Esophagus muscularis mucosa (tissue), 4 donors: ENCODE results near the gene CPEB3. TPM values are rescaled to one million over a fixed set of nuclear protein-coding genes. Genes with fewer than 3 reads are reported as not detected.

Source experiments
- DNase-seq: peaks from one replicate; pipeline ENCODE4 v3.0.0-alpha.2; 2017; ENCODE audit errors: extremely low spot score
- H3K27ac ChIP-seq, 4 donors: fragments of 200-600 bp; sonication (generic); replicated peaks in 1 of 4; 1 replicate in 3 of 4; 2 replicates in 1 of 4; pipeline ENCODE4 v1.5.1; 2016 to 2019; ENCODE audit warnings: mild to moderate bottlenecking in 1 of 4
- H3K27me3 ChIP-seq, 4 donors: fragments of 200-600 bp; sonication (generic); one replicate each; pipeline versions ENCODE4 v1.5.1 to v1.6.0; 2016 to 2019
- H3K36me3 ChIP-seq, 4 donors: fragments of 200-600 bp; sonication (generic); one replicate each; pipeline ENCODE4 v1.5.1; 2016 to 2019
- H3K4me1 ChIP-seq, 4 donors: fragments of 200-600 bp; sonication (generic); one replicate each; pipeline ENCODE4 v1.5.1; 2016 to 2019
- H3K4me3 ChIP-seq, 4 donors: fragments of 200-600 bp; sonication (generic); 1 replicate in 2 of 4; 2 replicates in 2 of 4; pipeline ENCODE4 v1.5.1; 2016 to 2019; ENCODE audit warnings: mild to moderate bottlenecking in 4 of 4, moderate library complexity in 1 of 4
- H3K9me3 ChIP-seq, 4 donors: fragments of 200-600 bp; sonication (generic); 1 replicate in 3 of 4; 2 replicates in 1 of 4; pipeline ENCODE4 v1.5.1; 2016 to 2019
- CTCF ChIP-seq, 3 experiments: fragments of 200-600 bp in 2 of 3; fragments of 450-650 bp in 1 of 3; sonication (generic) in 2 of 3; IDR thresholded peaks; one replicate each; pipeline ENCODE4 v1.5.1; 2017 to 2019; ENCODE audit warnings: antibody characterized with exemption in 3 of 3, mild to moderate bottlenecking in 2 of 3, moderate library complexity in 1 of 3
- EP300 ChIP-seq: sonication (generic); formaldehyde crosslinking; IDR thresholded peaks from one replicate; pipeline ENCODE4 v1.6.1; 2017; ENCODE audit warnings: antibody characterized with exemption
- POLR2A ChIP-seq: fragments of 450-650 bp; IDR thresholded peaks from one replicate; pipeline ENCODE4 v1.6.1; 2017; ENCODE audit warnings: antibody characterized with exemption, moderate library complexity, mild to moderate bottlenecking, low read depth
- POLR2AphosphoS5 ChIP-seq, 2 donors: sonication (generic); formaldehyde crosslinking; IDR thresholded peaks; one replicate each; pipeline ENCODE4 v1.6.1; 2017; ENCODE audit warnings: antibody characterized with exemption in 2 of 2
- WGBS: methylation state at CpG from one replicate; pipeline ENCODE4 v1.1.5; 2018; 5-methylcytosine and 5-hydroxymethylcytosine counted together
- intact Hi-C: fragments of 100-400 bp; cut with DNase I; formaldehyde crosslinking; loops from one replicate; pipeline ENCODE4 v1.15.1; 2023
- total RNA-seq, 4 donors: library from RNA; depleted of rRNA; stranded (reverse); fragments of >200 nt; gene quantifications; one replicate each; pipeline versions ENCODE4 v1.1.0 to v1.2.1, GENCODE V29; 2016

The CPEB3 gene
- total RNA-seq, 4 donors from 2014 or later = 6.8 to 11.0 (median 10.4) TPM

- no peak for DNase-seq
- Histone ChIP-seq H3K4me3 (peak overlapping the region; percentile 33 to 47 (median 40)), H3K4me1 (peaks cover 15 to 49% (median 39%) of the 10 kb centered on the region in 4 donors), H3K36me3 (no peaks in the 10 kb centered on the region), H3K27ac (peak overlapping the region; percentile 66 to 93 (median 82)), H3K27me3 (no peaks in the 10 kb centered on the region), H3K9me3 (no peaks in the 10 kb centered on the region)
- TF ChIP-seq POLR2AphosphoS5 (IDR thresholded peaks at IDR 0.05) (peak; percentile 35 to 65), EP300 (no peak)
- WGBS = 13% methylated on average over 8 of the region's 8 CpGs
- intact Hi-C loops = no loop called here
These were observed 47.8 kb downstream of the CPEB3 start for GRCh38 chr10:92242910-92243671.

- Histone ChIP-seq H3K27me3 (no peaks in the 10 kb centered on the region), H3K27ac (peak overlapping the region; percentile 66 to 93 (median 91)), H3K4me3 (no peak overlapping the region), H3K4me1 (peaks cover 21 to 56% (median 46%) of the 10 kb centered on the region in 4 donors), H3K9me3 (no peaks in the 10 kb centered on the region), H3K36me3 (no peaks in the 10 kb centered on the region)
- TF ChIP-seq EP300 (no peak), CTCF (IDR thresholded peaks at IDR 0.05) (no peak)
- no peak for DNase-seq
- WGBS = 49% methylated on average over 2 of the region's 2 CpGs
- intact Hi-C loops = no loop called here
These were observed 48.5 kb downstream of the CPEB3 start for GRCh38 chr10:92242380-92242779.

GRCh38 chr10:92241501-92241900, 49.4 kb downstream of the CPEB3 start:
- 45% methylated on average over 1 of the region's 1 CpG for WGBS
- DNase-seq = no peak
- intact Hi-C loops = loop anchor here (2.0 kb wide), 2 partner anchors 49 to 155 kb away; partner anchors contain the start of genes CPEB3 and MARCHF5
- Histone ChIP-seq H3K9me3 (no peaks in the 10 kb centered on the region), H3K27ac (peak overlapping the region; percentile 89 to 93 (median 93)), H3K36me3 (no peaks in the 10 kb centered on the region), H3K27me3 (no peaks in the 10 kb centered on the region), H3K4me1 (peaks cover 25 to 65% (median 55%) of the 10 kb centered on the region in 4 donors), H3K4me3 (peak overlapping the region; percentile 72 to 83 (median 76))
- no peak for TF ChIP-seq POLR2AphosphoS5 (IDR thresholded peaks at IDR 0.05)
- no peak for TF ChIP-seq POLR2A
- TF ChIP-seq CTCF (IDR thresholded peaks at IDR 0.05) = no peak
- TF ChIP-seq EP300 = no peak

GRCh38 chr10:92241158-92241500, 49.7 kb downstream of the CPEB3 start:
- Histone ChIP-seq H3K36me3 (no peaks in the 10 kb centered on the region), H3K4me3 (peak overlapping the region; percentile 72 to 83 (median 76)), H3K4me1 (peaks cover 25 to 69% (median 59%) of the 10 kb centered on the region in 4 donors), H3K27ac (peak overlapping the region; percentile 89 to 93 (median 93)), H3K27me3 (no peaks in the 10 kb centered on the region), H3K9me3 (no peaks in the 10 kb centered on the region)
- no peak for DNase-seq
- WGBS = 9% methylated on average over 9 of the region's 9 CpGs
- intact Hi-C loops = loop anchor here (2.0 kb wide), 2 partner anchors 50 to 154 kb away; partner anchors contain the start of genes CPEB3 and MARCHF5
- TF ChIP-seq CTCF (IDR thresholded peaks at IDR 0.05) (no peak), POLR2AphosphoS5 (IDR thresholded peaks at IDR 0.05) (no peak), POLR2A (no peak), EP300 (no peak)

GRCh38 chr10:92240289-92241157, 50.4 kb downstream of the CPEB3 start:
- Histone ChIP-seq H3K4me3 (peak overlapping the region; percentile 72 to 83 (median 76)), H3K27me3 (no peaks in the 10 kb centered on the region), H3K4me1 (peaks cover 25 to 75% (median 62%) of the 10 kb centered on the region in 4 donors), H3K9me3 (no peaks in the 10 kb centered on the region), H3K36me3 (no peaks in the 10 kb centered on the region), H3K27ac (peak overlapping the region; percentile 89 to 93 (median 93))
- under 1% methylated on average over 28 of the region's 28 CpGs for WGBS
- TF ChIP-seq POLR2AphosphoS5 (IDR thresholded peaks at IDR 0.05) (peak; percentile 58 to 82), EP300 (no peak), POLR2A (no peak)
- intact Hi-C loops = loop anchor here (2.0 kb wide), 2 partner anchors 50 to 154 kb away; partner anchors contain the start of genes CPEB3 and MARCHF5
- DNase-seq = no peak
